Peyer's patch (tissue), 4 donors: Measurements from ENCODE around the gene ST3GAL4. TPM values are rescaled to one million over a fixed set of nuclear protein-coding genes. Genes with fewer than 3 reads are reported as not detected.

Experiments
- DNase-seq, 3 donors: peaks; one replicate each; pipeline ENCODE4 v3.0.0-alpha.2; 2017 to 2019
- H3K27ac ChIP-seq, 4 donors: fragments of 200-600 bp; sonication (generic); one replicate each; pipeline ENCODE4 v1.5.1; 2016 to 2019
- H3K27me3 ChIP-seq, 2 donors: fragments of 200-600 bp; sonication (generic); one replicate each; pipeline ENCODE4 v1.5.1; 2019
- H3K36me3 ChIP-seq, 3 donors: fragments of 200-600 bp; sonication (generic); one replicate each; pipeline ENCODE4 v1.5.1; 2016 to 2019
- H3K4me1 ChIP-seq, 4 donors: fragments of 200-600 bp; sonication (generic); one replicate each; pipeline ENCODE4 v1.5.1; 2016 to 2019
- H3K4me3 ChIP-seq, 4 donors: fragments of 200-600 bp; sonication (generic); 1 replicate in 3 of 4; 2 replicates in 1 of 4; pipeline ENCODE4 v1.5.1; 2016 to 2019; ENCODE audit warnings: mild to moderate bottlenecking in 1 of 4
- H3K9me3 ChIP-seq, 4 donors: fragments of 200-600 bp; sonication (generic); one replicate each; pipeline ENCODE4 v1.5.1; 2016 to 2019; ENCODE audit warnings: mild to moderate bottlenecking in 1 of 4
- POLR2A ChIP-seq, 2 donors: fragments of 450-650 bp; IDR thresholded peaks; one replicate each; pipeline ENCODE4 v1.5.1; 2017; ENCODE audit warnings: antibody characterized with exemption in 2 of 2, mild to moderate bottlenecking in 2 of 2, moderate library complexity in 2 of 2
- total RNA-seq, 4 donors: library from RNA; depleted of rRNA; stranded (reverse); fragments of >200 nt; gene quantifications; one replicate each; pipeline ENCODE4 v1.1.0, GENCODE V29; 2016
- TF ChIP-seq, protein P1 (sequence below), 6 experiments: fragments of 450-650 bp in 4 of 6; fragments of 200-600 bp in 2 of 6; sonication (generic) in 1 of 6; IDR thresholded peaks; one replicate each; pipeline ENCODE4 v1.5.1; 2017 to 2019; ENCODE audit warnings: antibody characterized with exemption in 6 of 6, mild to moderate bottlenecking in 3 of 6, moderate library complexity in 1 of 6

ST3GAL4 gene
- total RNA-seq, 4 donors from 2014 or later = 1.1 to 14.0 (median 8.6) TPM

DNA sequence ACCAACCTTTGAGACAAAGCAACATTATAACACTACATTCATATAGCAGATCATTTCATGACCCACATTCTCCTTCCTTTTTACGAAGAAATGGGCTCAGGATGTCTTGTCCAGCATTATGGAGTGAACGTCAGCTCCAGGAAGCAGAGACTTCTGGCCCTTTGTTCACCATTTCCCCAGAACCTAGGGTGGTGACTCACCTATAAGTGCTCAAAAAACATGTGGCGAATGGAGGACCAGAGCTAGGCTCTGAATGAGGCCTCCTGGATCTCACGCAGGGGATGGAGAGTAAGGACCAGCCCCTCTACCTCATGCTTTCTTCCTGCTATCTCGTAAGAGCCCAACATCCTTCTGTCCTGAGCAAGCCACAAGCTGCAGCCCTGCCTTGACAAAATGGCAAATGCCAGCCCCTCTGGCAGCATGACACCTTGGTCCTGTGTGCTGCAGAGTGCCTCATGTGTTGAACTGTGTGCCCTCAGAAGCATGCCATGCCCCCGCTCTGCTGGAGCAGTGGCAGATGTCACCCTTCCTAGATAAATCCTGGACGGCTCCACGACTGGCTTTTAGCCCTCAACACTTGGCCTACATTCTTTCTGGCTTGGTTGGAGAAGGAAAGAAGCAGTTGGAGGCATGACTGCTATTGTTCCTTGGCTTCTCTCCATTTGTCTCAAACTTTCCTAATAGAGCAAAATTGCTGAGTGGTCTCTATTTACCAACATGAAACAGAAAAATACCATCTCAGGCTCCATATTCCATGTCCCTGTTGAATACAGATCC is 6.5 kb upstream of the ST3GAL4 start:
- Histone ChIP-seq H3K27me3 (no peaks in the 10 kb centered on the region), H3K9me3 (no peaks in the 10 kb centered on the region), H3K4me3 (no peak overlapping the region), H3K27ac (peak overlapping the region in 3 of 4 donors; percentile 38 to 65 (median 52)), H3K4me1 (peaks cover 0 to 36% (median 0%) of the 10 kb centered on the region in 4 donors), H3K36me3 (peaks cover 0 to 2% (median 0%) of the 10 kb centered on the region in 3 donors)
- peak in 1 of 3 donors; percentile 34 for DNase-seq
- TF ChIP-seq, protein P1, sequence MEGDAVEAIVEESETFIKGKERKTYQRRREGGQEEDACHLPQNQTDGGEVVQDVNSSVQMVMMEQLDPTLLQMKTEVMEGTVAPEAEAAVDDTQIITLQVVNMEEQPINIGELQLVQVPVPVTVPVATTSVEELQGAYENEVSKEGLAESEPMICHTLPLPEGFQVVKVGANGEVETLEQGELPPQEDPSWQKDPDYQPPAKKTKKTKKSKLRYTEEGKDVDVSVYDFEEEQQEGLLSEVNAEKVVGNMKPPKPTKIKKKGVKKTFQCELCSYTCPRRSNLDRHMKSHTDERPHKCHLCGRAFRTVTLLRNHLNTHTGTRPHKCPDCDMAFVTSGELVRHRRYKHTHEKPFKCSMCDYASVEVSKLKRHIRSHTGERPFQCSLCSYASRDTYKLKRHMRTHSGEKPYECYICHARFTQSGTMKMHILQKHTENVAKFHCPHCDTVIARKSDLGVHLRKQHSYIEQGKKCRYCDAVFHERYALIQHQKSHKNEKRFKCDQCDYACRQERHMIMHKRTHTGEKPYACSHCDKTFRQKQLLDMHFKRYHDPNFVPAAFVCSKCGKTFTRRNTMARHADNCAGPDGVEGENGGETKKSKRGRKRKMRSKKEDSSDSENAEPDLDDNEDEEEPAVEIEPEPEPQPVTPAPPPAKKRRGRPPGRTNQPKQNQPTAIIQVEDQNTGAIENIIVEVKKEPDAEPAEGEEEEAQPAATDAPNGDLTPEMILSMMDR (IDR thresholded peaks at IDR 0.05) = no peak
- no peak for TF ChIP-seq POLR2A (IDR thresholded peaks at IDR 0.05)

DNA sequence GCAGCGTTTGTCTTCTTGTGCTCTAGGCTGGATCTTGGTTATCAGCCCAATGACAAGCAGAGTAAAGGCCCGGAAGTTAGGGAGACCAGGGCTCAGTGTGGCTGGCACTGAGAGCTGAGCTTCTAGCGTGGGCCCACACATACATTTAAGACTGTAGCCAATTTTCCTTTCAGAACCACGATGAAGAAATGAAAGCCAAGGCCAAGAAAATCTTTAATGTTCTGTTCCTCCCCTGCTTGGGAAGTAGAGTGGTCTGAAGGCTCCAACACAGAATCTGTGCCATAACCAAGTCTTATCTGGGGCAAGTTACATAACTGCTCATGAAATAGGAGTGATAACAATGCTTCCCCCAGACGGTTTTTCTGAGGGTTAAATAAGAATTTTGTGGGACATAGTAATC is 4.7 kb upstream of the ST3GAL4 start:
- TF ChIP-seq, protein P1 (IDR thresholded peaks at IDR 0.05) = no peak
- no peak for TF ChIP-seq POLR2A (IDR thresholded peaks at IDR 0.05)
- H3K4me3 ChIP-seq = no peak overlapping the region
- no peaks in the 10 kb centered on the region for H3K27me3 ChIP-seq
- no peaks in the 10 kb centered on the region for H3K36me3 ChIP-seq
- DNase-seq = no peak
- H3K4me1 ChIP-seq = peaks cover 0 to 41% (median 0%) of the 10 kb centered on the region in 4 donors
- peak overlapping the region in 2 of 4 donors; percentile 1 to 44 for H3K27ac ChIP-seq
- H3K9me3 ChIP-seq = no peaks in the 10 kb centered on the region

DNA sequence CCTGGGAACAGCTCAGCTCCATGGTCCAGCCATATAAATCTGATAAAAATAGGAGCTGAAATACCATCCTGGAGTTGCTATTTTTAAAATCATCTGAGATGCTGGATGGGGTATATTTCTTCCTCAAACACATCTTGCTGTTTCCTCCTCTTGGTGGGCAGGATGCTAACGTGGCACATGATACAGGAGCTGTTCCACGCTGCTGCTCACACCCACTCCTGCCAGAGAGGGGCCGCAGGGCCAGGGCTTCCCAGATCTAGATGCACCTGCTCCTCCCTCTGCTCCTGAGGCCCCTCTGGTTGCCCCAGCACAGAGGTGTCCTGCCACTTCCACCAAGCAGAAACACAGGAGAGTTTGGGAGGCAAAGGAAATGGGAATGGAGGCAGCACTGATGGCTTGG is 3.3 kb upstream of the ST3GAL4 start:
- H3K9me3 ChIP-seq = no peaks in the 10 kb centered on the region
- H3K27me3 ChIP-seq = no peaks in the 10 kb centered on the region
- peak overlapping the region in 2 of 4 donors; percentile 17 to 44 for H3K27ac ChIP-seq
- H3K36me3 ChIP-seq = no peaks in the 10 kb centered on the region
- peak in 1 of 3 donors; percentile 33 for DNase-seq
- peaks cover 0 to 42% (median 0%) of the 10 kb centered on the region in 4 donors for H3K4me1 ChIP-seq
- H3K4me3 ChIP-seq = no peak overlapping the region
- TF ChIP-seq, protein P1 (IDR thresholded peaks at IDR 0.05) = no peak
- no peak for TF ChIP-seq POLR2A (IDR thresholded peaks at IDR 0.05)

DNA sequence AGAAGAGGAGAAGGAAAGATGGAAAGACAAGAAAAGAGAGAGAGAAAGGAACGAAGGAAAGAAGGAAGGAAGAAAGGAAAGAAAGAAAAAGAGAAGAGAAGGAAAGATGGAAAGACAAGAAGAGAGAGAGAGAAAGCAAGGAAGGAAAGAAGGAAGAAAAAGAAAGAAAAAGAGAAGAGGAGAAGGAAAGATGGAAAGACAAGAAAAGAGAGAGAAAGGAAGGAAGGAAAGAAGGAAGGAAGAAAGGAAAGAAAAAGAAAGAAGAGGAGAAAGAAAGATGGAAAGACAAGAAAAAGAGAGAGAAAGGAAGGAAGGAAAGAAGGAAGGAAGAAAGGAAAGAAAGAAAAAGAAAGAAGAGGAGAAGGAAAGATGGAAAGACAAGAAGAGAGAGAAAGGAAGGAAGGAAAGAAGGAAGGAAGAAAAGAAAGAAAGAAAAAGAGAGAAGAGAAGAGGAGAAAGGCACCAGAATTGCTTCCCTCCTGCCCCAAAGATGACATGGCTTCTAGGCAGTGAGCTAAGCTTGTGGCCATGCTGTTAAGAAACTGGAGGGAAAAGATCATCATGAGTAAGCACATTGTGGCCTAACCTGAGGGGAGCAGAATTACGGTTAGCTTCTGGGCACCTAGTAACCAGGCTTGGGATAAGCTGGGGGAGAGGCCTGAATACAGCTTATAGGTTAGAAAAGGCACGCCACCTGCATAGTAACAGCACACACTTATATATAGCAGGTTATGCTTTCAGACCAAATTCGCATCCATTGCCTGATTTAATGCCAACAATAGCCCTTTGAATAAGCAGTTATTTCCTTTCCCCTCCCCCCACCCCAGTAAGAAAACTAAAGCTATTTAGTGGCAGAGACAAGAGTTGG is 2.3 kb upstream of the ST3GAL4 start:
- Histone ChIP-seq H3K27me3 (no peaks in the 10 kb centered on the region), H3K36me3 (no peaks in the 10 kb centered on the region), H3K4me1 (peaks cover 0 to 44% (median 0%) of the 10 kb centered on the region in 4 donors), H3K27ac (peak overlapping the region in 1 of 4 donors; percentile 35), H3K4me3 (no peak overlapping the region), H3K9me3 (no peaks in the 10 kb centered on the region)
- no peak for TF ChIP-seq POLR2A (IDR thresholded peaks at IDR 0.05)
- TF ChIP-seq, protein P1 (IDR thresholded peaks at IDR 0.05) = no peak
- DNase-seq = no peak

DNA sequence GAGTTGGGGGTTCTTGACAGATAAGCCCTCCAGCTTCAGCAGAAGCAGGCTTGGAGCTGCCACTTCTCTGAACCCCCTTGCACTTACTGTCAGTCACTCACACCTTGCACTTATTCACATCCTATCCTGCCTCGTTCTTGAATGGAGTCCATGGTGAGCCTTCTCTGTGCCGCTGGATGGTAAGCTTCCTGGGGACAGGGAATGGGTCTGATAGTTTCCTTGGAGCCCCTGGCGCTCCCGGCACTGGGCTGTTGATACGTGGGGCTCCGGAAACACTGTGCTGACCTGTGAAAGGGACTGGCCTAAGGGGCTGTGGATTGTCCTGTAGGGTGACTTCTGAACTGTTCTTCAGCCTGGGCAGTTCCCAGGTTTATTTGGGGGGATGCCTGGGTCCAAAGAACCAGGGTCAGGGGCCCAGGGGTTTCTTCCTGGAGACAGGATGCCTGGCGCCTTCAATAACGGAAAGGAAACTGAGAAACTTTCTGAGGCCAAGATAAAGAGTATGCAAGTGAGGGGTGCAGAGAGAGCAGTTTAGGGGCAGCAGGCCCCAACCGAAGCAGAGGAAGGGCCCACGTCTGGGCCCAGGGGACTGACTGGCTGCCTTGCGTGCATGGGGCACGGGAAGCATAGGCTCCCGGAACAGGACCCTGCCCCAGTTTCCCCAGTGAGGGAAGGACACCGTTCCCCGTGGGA is 709 bp upstream of the ST3GAL4 start:
- Histone ChIP-seq H3K4me1 (peaks cover 0 to 49% (median 0%) of the 10 kb centered on the region in 4 donors), H3K9me3 (no peaks in the 10 kb centered on the region), H3K27me3 (no peaks in the 10 kb centered on the region), H3K4me3 (peak overlapping the region; percentile 54 to 75 (median 61)), H3K27ac (peak overlapping the region; percentile 63 to 85 (median 76)), H3K36me3 (no peaks in the 10 kb centered on the region)
- DNase-seq = no peak
- no peak for TF ChIP-seq POLR2A (IDR thresholded peaks at IDR 0.05)
- TF ChIP-seq, protein P1 (IDR thresholded peaks at IDR 0.05) = no peak
